A549 (cell line): ENCODE data around the gene SERPINA6. TPM values are rescaled to one million over a fixed set of nuclear protein-coding genes. Genes with fewer than 3 reads are reported as not detected.

Experiments used
- ATAC-seq, 2 experiments: fragments of 200-7000 bp in 1 of 2; fragments of >200 bp in 1 of 2; cut with Nextera tagmentation in 1 of 2; cut with Tn5 transposase in 1 of 2; 3 replicates each; pipeline versions ENCODE4 v1.8.0 to v1.9.1; 2018 to 2020; ENCODE audit warnings: mild to moderate bottlenecking in 1 of 2, moderate library complexity in 1 of 2
- CTCF ChIA-PET: fragments of 300-600 bp; sonication (Branson Sonifier 250); formaldehyde crosslinking; extraction: SDS; loops from one replicate; lab custom pipeline; 2021; ENCODE audit warnings: antibody characterized with exemption, inconsistent platforms; lab: Yijun Ruan, JAX
- POLR2A ChIA-PET: fragments of 350-600 bp; formaldehyde crosslinking; extraction: SDS; loops from one replicate; lab custom pipeline; 2021; ENCODE audit warnings: antibody characterized with exemption, inconsistent platforms; lab: Yijun Ruan, JAX
- DNase-seq, 2 experiments: peaks; one replicate each; pipeline versions ENCODE4 v3.0.0 to v3.0.0-alpha.2; 2011 to 2016; ENCODE audit warnings: low read depth in 1 of 2, low spot score in 1 of 2
- FAIRE-seq: peaks from 2 replicates; lab custom pipeline; 2011; peaks lifted over from hg19 to GRCh38; lab: Jason Lieb, UNC
- H3K27ac ChIP-seq, 2 experiments: fragments of >200 bp; sonication (Bioruptor Twin); formaldehyde crosslinking; 3 replicates each; pipeline ENCODE4 v1.5.1; 2016 to 2017
- H3K4me1 ChIP-seq: fragments of >200 bp; sonication (Bioruptor Twin); formaldehyde crosslinking; 3 replicates; pipeline ENCODE4 v1.6.1; 2016
- H3K4me2 ChIP-seq: fragments of >200 bp; sonication (Bioruptor Twin); formaldehyde crosslinking; 3 replicates; pipeline ENCODE4 v1.6.1; 2016
- H3K4me3 ChIP-seq: fragments of >200 bp; sonication (Bioruptor Twin); formaldehyde crosslinking; 3 replicates; pipeline ENCODE4 v1.5.1; 2016
- H3K9me3 ChIP-seq: fragments of >200 bp; sonication (Bioruptor Twin); formaldehyde crosslinking; 3 replicates; pipeline ENCODE4 v1.6.1; 2016
- BCL3 ChIP-seq: fragments of >200 bp; sonication (Bioruptor Twin); formaldehyde crosslinking; IDR thresholded peaks from 3 replicates; pipeline ENCODE4 v1.6.1; 2016
- CEBPB ChIP-seq, 2 experiments: fragments of >200 bp in 1 of 2; sonication (Bioruptor Twin) in 1 of 2; formaldehyde crosslinking in 1 of 2; IDR thresholded peaks; 2 replicates each; pipeline ENCODE4 v1.6.1; 2012 to 2016
- CTCF ChIP-seq: fragments of >200 bp; sonication (Bioruptor Twin); formaldehyde crosslinking; IDR thresholded peaks from 3 replicates; pipeline ENCODE4 v1.5.1; 2016
- E2F6 ChIP-seq: IDR thresholded peaks from 2 replicates; pipeline ENCODE4 v1.6.1; 2012; ENCODE audit warnings: low read depth, borderline replicate concordance
- FOSL2 ChIP-seq, 2 experiments: fragments of 450-650 bp in 1 of 2; fragments of >200 bp in 1 of 2; sonication (Bioruptor Twin) in 1 of 2; formaldehyde crosslinking; IDR thresholded peaks; 2 replicates each; pipeline versions ENCODE4 v1.5.0 to v1.6.1; 2016 to 2020; ENCODE audit warnings: mild to moderate bottlenecking in 1 of 2, moderate library complexity in 1 of 2
- FOXS1 ChIP-seq: fragments of 250-450 bp; sonication (Bioruptor Pico); IDR thresholded peaks from 2 replicates; pipeline ENCODE4 v1.5.0; 2020; ENCODE audit warnings: mild to moderate bottlenecking, moderate library complexity
- HES2 ChIP-seq: fragments of >200 bp; sonication (Bioruptor Twin); formaldehyde crosslinking; IDR thresholded peaks from 2 replicates; pipeline ENCODE4 v1.6.1; 2016
- HOXB13 ChIP-seq: fragments of 250-450 bp; sonication (Bioruptor Pico); IDR thresholded peaks from 2 replicates; pipeline ENCODE4 v1.5.0; 2020; ENCODE audit warnings: low read depth, mild to moderate bottlenecking, moderate library complexity
- KDM1A ChIP-seq: fragments of 200-600 bp; sonication (generic); IDR thresholded peaks from 2 replicates; pipeline ENCODE4 v1.6.1; 2016; ENCODE audit warnings: low read depth, mild to moderate bottlenecking
- NPAS2 ChIP-seq: fragments of 250-450 bp; sonication (Bioruptor Pico); IDR thresholded peaks from 2 replicates; pipeline ENCODE4 v1.8.0; 2022; ENCODE audit warnings: mild to moderate bottlenecking, moderate library complexity, borderline replicate concordance
- POLR2AphosphoS2 ChIP-seq: conservative IDR thresholded peaks from 2 replicates; pipeline ENCODE4 v1.6.1; 2012; ENCODE audit warnings: low read length, improper control_type of control experiment, inconsistent platforms
- REST ChIP-seq: fragments of 200-600 bp; sonication (generic); IDR thresholded peaks from 2 replicates; pipeline ENCODE4 v1.6.1; 2016; ENCODE audit warnings: antibody characterized with exemption, mild to moderate bottlenecking, moderate library complexity
- RFX5 ChIP-seq: fragments of 450-650 bp; IDR thresholded peaks from 2 replicates; pipeline ENCODE4 v1.7.1; 2014; ENCODE audit warnings: antibody characterized with exemption, mild to moderate bottlenecking, moderate library complexity
- TP53 ChIP-seq: fragments of 250-450 bp; sonication (Bioruptor Pico); IDR thresholded peaks from 2 replicates; pipeline ENCODE4 v1.5.0; 2021; ENCODE audit warnings: mild to moderate bottlenecking, moderate library complexity
- USF2 ChIP-seq: fragments of 450-650 bp; IDR thresholded peaks from 2 replicates; pipeline ENCODE4 v1.6.1; 2014; ENCODE audit warnings: antibody characterized with exemption
- ZC3H11A ChIP-seq: fragments of 450-650 bp; IDR thresholded peaks from 2 replicates; pipeline ENCODE4 v1.6.1; 2014; ENCODE audit warnings: antibody characterized with exemption, mild to moderate bottlenecking
- ZFP36 ChIP-seq: fragments of 450-650 bp; IDR thresholded peaks from 2 replicates; pipeline ENCODE4 v1.6.1; 2014; ENCODE audit warnings: borderline replicate concordance; ENCODE audit not compliant: partially characterized antibody
- WGBS: methylation state at CpG from one replicate; pipeline ENCODE4 v1.1.6; 2017; ENCODE audit errors: missing lambda C conversion rate; 5-methylcytosine and 5-hydroxymethylcytosine counted together
- polyA plus RNA-seq, 4 experiments: library from polyadenylated mRNA; depleted of rRNA in 3 of 4; stranded (reverse); fragments of >200 nt; fragmentation: RNase III in 1 of 4; extraction: RNeasy Plus Mini Kit Qiagen cat#74134 plus additional on column Dnase treatment in 1 of 4; gene quantifications; 2 replicates in 3 of 4; 3 replicates in 1 of 4; pipeline ENCODE4 v1.2.3, GENCODE V29; 2011 to 2017

SERPINA6 gene
- polyA plus RNA-seq, 2 of the 4 experiments (the other 2 are of a cell fraction): 0.43 to 1.8 TPM

GRCh38 chr14:94364037-94364436 lies 40.9 kb upstream of the SERPINA6 start:
- CTCF ChIA-PET: no interaction called here
- FAIRE-seq (no peak), ATAC-seq (no peak)

More at GRCh38 chr14:94364037-94364436, 40.9 kb upstream of the SERPINA6 start:
- H3K4me3 ChIP-seq: no peak overlapping the region
- WGBS: 60% methylated on average over 2 of the region's 3 CpGs
- TF ChIP-seq TP53 (CRISPR knock-in tag) (no peak), CEBPB (IDR thresholded peaks at IDR 0.05) (no peak), NPAS2 (no peak), KDM1A (no peak), BCL3 (no peak), E2F6 (no peak), FOXS1 (no peak), POLR2AphosphoS2 (no peak), ZFP36 (no peak), RFX5 (no peak), USF2 (no peak), FOSL2 (IDR thresholded peaks at IDR 0.05) (no peak), FOSL2 (CRISPR knock-in tag; IDR thresholded peaks at IDR 0.05) (no peak), HOXB13 (CRISPR knock-in tag) (no peak), REST (no peak), HES2 (no peak), ZC3H11A (no peak), CTCF (no peak)
- TF ChIP-seq, all 56 proteins: peak for 0
- Histone ChIP-seq H3K4me1 (no peaks in the 10 kb centered on the region), H3K9me3 (no peaks in the 10 kb centered on the region), H3K27ac (no peak overlapping the region), H3K4me2 (no peak overlapping the region)
- POLR2A ChIA-PET: no interaction called here
- no peak for DNase-seq
